Neural crest cell (in vitro differentiated cells): Measurements from ENCODE around the gene ACVR1B. TPM values are rescaled to one million over a fixed set of nuclear protein-coding genes. Genes with fewer than 3 reads are reported as not detected.
A peak's percentile ranks its signal among the peaks of the same experiment; 100 is the strongest.

Experiments
- DNase-seq: peaks from one replicate; pipeline ENCODE4 v3.0.0; 2021; ENCODE audit warnings: low read depth, mixed read lengths, low spot score
- H3K27ac Mint-ChIP-seq: one replicate; pipeline ENCODE4 v1.8.0; 2021; ENCODE audit warnings: mild to moderate bottlenecking, mixed read lengths; ENCODE audit not compliant: unreplicated experiment
- H3K27me3 Mint-ChIP-seq: 2 replicates; pipeline ENCODE4 v1.8.0; 2021; ENCODE audit warnings: low read depth, mild to moderate bottlenecking, mixed read lengths
- H3K36me3 Mint-ChIP-seq: 2 replicates; pipeline ENCODE4 v1.8.0; 2021; ENCODE audit warnings: low read depth, mild to moderate bottlenecking, mixed read lengths
- H3K4me1 Mint-ChIP-seq: 2 replicates; pipeline ENCODE4 v1.8.0; 2021; ENCODE audit warnings: mixed read lengths
- H3K4me3 Mint-ChIP-seq: one replicate; pipeline ENCODE4 v1.8.0; 2021; ENCODE audit warnings: mild to moderate bottlenecking, mixed read lengths
- H3K9me3 Mint-ChIP-seq: 2 replicates; pipeline ENCODE4 v1.8.0; 2021; ENCODE audit warnings: mixed read lengths
- CTCF ChIP-seq: fragments of 200-600 bp; sonication (generic); conservative IDR thresholded peaks from 2 replicates; pipeline ENCODE4 v1.5.0; 2021; ENCODE audit warnings: antibody characterized with exemption, mild to moderate bottlenecking
- total RNA-seq: library from RNA; stranded (reverse); gene quantifications from 2 replicates; pipeline ENCODE4 v1.2.1, GENCODE V29; 2021

ACVR1B gene
- total RNA-seq, 1 donor from 2014 or later, result 34.3 TPM

GRCh38 chr12:51953864-51954263 lies 2.4 kb downstream of the ACVR1B start:
- no peak for TF ChIP-seq CTCF
- H3K4me1 Mint-ChIP-seq, result peaks cover 34% of the 10 kb centered on the region
- H3K27me3 Mint-ChIP-seq, result peaks cover 22% of the 10 kb centered on the region
- DNase-seq, result no peak
- no peaks in the 10 kb centered on the region for H3K9me3 Mint-ChIP-seq
- H3K27ac Mint-ChIP-seq, result no peak overlapping the region
- H3K36me3 Mint-ChIP-seq, result no peaks in the 10 kb centered on the region
- peak overlapping the region; percentile 82 for H3K4me3 Mint-ChIP-seq

- H3K4me3 Mint-ChIP-seq, result peak overlapping the region; percentile 28
- no peak for DNase-seq
- H3K36me3 Mint-ChIP-seq, result peaks cover 2% of the 10 kb centered on the region
- no peak overlapping the region for H3K27ac Mint-ChIP-seq
- peaks cover 34% of the 10 kb centered on the region for H3K4me1 Mint-ChIP-seq
- TF ChIP-seq CTCF, result no peak
- no peaks in the 10 kb centered on the region for H3K9me3 Mint-ChIP-seq
- peaks cover 14% of the 10 kb centered on the region for H3K27me3 Mint-ChIP-seq
Observed at GRCh38 chr12:51954561-51955361, 3.3 kb downstream of the ACVR1B start.

- Mint-ChIP-seq H3K4me3 (peak overlapping the region; percentile 17), H3K36me3 (peaks cover 2% of the 10 kb centered on the region), H3K4me1 (peaks cover 37% of the 10 kb centered on the region)
Observed at GRCh38 chr12:51955702-51956101, 4.2 kb downstream of the ACVR1B start.

GRCh38 chr12:51958542-51958941 lies 7.0 kb downstream of the ACVR1B start:
- Mint-ChIP-seq H3K36me3 (peaks cover 9% of the 10 kb centered on the region), H3K4me1 (peaks cover 44% of the 10 kb centered on the region), H3K27me3 (no peaks in the 10 kb centered on the region), H3K27ac (no peak overlapping the region), H3K4me3 (no peak overlapping the region), H3K9me3 (no peaks in the 10 kb centered on the region)
- no peak for DNase-seq
- no peak for TF ChIP-seq CTCF

More at GRCh38 chr12:51955702-51956101, 4.2 kb downstream of the ACVR1B start:
- no peak overlapping the region for H3K27ac Mint-ChIP-seq
- H3K27me3 Mint-ChIP-seq, result peaks cover 6% of the 10 kb centered on the region
- DNase-seq, result no peak
- no peak for TF ChIP-seq CTCF
- H3K9me3 Mint-ChIP-seq, result no peaks in the 10 kb centered on the region

GRCh38 chr12:51959211-51959610 lies 7.7 kb downstream of the ACVR1B start:
- DNase-seq, result no peak
- Mint-ChIP-seq H3K27ac (no peak overlapping the region), H3K4me3 (no peak overlapping the region), H3K9me3 (no peaks in the 10 kb centered on the region), H3K36me3 (peaks cover 9% of the 10 kb centered on the region), H3K4me1 (peaks cover 37% of the 10 kb centered on the region), H3K27me3 (no peaks in the 10 kb centered on the region)
- TF ChIP-seq CTCF, result no peak
